UCSD-AML1 (cell line): ENCODE data around the gene MVD.
"Not testable (repeated sequence)": the region's sequence is repeated elsewhere in the genome, so short reads cannot be mapped to it uniquely, and the experiment has no call there.

Source experiments
- DNase-seq: peaks from one replicate; lab custom pipeline; 2025; ENCODE audit not compliant: unreplicated experiment; lab: John Stamatoyannopoulos, UW

The MVD gene

GRCh38 chr16:88613293-88613692 lies 49.6 kb downstream of the MVD start:
- no peak for DNase-seq

- DNase-seq: no peak
These were observed 51.7 kb downstream of the MVD start for GRCh38 chr16:88610909-88611812.

- DNase-seq: no peak
These were observed 52.8 kb downstream of the MVD start for GRCh38 chr16:88610080-88610479.

DNA sequence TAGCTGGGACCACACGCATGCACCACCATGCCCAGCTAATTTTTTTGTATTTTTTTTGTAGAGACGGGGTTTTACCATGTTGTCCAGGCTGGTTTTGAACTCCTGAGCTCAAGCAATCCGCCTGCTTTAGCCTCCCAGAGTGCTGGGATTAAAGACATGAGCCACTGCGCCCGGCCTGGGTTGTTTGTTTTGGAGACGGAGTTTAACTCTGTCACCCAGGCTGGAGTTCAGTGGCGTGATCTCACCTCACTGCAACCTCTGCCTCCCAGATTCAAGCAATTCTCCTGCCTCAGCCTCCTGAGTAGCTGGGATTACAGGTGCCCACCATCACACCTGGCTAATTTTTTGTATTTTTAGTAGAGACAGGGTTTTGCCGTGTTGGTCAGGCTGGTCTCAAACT lies 53.5 kb downstream of the MVD start:
- not testable (repeated sequence) for DNase-seq

DNA sequence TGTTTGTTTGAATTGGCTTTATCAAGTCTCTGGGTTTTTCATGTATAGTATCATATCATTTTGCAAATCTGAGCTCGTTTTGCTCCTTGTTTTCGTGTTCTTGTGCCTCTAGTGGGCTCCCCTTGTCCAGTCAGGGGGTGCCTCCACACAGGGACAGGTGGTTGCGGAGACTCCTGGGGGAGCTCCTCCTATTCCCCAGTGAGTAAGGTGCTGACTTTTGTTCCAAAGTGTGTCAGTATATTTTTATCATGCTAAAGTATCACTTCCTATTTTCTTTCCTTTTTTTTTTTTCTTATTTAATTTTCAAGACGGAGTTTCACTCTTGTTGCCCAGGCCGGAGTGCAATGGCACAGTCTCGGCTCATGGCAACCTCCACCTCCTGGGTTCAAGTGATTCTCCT lies 54.8 kb downstream of the MVD start:
- no peak for DNase-seq

- no peak for DNase-seq
These were observed 56.6 kb downstream of the MVD start for GRCh38 chr16:88606148-88606757.

DNA sequence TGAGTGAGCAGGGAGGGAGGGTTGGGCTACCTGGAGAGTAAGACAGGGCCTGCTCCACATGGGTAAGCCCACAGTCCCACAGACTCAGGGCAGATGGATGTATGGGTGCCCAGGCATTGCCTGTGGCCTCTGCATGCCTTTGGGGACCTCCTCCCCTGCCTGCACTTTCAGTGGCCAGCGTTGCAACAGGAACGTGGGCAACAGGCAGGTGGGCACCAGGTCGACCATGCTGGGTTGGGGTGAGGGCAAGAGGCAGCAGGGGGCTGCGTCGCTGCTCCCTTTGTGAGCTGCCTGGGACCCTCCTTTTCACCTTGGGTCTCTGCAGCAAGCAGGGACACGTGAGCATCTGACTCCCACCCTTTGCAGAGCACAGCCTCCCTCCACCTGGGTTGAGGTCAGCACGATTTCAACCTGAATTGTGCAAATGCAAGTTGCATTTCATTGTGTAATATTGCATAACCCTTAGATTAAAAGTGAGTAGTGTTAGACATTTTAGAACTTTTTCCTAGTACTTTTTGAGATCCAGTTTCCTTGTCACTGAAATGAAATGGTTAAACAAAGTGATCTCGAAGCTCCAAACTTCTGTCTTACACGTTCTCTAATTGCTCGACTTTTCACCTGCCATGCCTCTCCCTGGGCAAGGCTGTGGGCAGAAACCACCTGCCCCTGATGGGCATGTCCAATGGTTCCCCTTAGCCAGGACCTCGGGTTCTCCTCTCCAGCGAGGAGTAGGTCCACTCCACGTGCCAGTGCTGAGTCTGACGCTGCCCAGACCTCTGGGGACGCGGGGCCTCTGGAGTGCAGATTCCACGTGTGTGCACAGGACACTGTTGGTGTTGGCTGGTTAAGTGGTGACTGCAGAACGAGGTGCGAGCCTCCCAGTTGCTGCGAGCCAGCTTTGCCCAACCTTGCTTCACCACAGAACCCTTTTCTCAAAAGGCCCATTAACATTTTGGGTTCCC lies 57.4 kb downstream of the MVD start:
- no peak for DNase-seq

DNA sequence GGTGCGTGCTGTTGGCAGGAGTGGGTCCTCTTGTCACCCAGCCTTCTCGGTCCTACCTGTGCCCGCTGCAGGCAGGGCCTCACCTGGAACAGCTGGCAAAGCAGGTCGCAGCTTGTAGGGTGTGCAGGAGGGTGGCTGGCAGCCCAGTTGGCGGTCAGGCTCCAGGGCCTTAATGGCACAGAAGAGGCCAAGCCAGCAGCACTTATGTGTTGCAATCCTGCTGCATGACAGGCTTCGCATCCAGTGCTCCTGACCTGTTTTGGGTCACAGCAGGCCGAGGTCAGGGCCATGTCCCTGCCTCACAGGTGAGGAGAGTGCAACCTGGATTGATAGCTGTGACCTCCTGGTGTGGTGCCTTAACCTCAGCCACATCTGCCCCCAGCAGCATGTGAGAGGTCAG lies 60.8 kb downstream of the MVD start:
- no peak for DNase-seq
